Dedifferentiated amniotic fluid mesenchymal stem cell (primary cell): Measurements from ENCODE around the gene USP32.
"Not testable (repeated sequence)": the region's sequence is repeated elsewhere in the genome, so short reads cannot be mapped to it uniquely, and the experiment has no call there.

Experiments
- DNase-seq: peaks from one replicate; pipeline ENCODE4 v3.0.0-alpha.2; 2016; ENCODE audit errors: extremely low spot score

USP32 gene

DNA sequence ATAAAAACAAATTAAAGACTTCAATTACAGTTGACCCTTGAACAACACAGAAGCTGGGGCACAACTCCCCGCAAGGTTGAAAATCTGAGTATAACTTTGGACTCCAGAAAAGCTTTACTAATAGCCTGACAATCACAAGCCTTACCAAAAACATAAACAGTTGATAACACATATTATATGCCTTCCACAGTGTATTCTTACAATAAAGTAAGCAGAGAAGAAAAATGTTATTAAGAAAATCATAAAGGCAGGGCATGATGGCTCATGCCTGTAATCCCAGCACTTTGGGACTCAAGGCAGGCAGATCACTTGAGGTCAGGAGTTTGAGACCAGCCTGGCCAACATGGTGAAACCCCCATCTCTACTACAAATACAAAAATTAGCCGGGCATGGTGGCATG, 58.9 kb downstream of the USP32 start:
- DNase-seq: not testable (repeated sequence)

DNA sequence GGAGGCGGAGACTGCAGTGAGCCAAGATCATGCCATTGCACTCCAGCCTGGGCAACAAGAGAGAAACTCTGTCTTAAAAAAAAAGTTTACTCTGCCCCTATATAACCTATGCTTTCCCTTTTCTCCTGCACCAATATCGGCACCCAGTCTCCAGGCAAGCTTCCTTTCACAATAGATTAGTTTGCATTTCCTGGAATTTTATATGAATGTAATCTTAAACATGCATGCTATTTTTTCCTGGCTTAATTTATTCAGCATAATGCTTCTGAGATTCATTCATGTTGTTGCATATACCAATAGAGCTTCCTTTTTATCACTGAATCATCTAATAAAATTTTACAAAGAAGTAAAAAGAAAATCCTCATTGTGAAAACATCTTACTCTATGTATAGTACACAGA, 59.4 kb downstream of the USP32 start:
- DNase-seq: no peak

DNA sequence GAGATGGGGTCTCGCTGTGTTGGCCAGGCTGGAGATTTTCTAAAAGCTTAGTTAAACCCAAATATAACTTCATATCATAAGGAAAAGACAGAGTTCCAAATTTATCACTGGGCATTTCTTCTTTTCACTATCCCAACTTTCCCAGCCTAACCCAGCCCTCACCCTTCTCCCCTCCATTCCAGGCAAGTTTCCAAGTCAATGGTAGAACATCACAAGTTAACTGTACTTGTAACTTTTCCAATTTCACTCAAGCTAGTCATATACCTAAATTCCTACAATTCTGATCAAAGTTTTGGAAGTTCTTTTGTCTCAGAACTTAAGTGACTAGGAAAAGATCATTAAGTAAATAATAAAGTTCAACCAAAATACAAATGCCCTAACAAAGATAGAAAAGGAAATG, 61.2 kb downstream of the USP32 start:
- no peak for DNase-seq

DNA sequence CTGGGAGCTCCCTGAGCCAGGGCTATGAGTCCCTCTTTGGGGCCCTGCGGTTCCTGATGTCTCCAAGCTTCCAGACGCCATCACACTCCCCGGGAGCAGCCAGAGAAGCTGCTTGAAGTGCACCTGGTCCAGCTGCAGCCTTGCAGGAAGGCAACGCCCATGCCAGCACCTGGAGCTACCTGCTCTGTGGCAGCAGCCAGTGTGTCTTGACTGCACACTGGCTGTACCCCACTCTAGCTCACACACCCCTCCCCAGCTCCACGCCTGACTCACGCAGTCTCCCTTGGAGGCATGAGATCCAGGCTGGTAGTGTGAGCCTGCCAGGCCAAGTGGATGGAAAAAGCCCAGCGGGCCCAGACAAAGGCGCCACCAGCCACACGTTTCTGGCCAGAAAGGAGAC, 63.3 kb downstream of the USP32 start:
- no peak for DNase-seq

DNA sequence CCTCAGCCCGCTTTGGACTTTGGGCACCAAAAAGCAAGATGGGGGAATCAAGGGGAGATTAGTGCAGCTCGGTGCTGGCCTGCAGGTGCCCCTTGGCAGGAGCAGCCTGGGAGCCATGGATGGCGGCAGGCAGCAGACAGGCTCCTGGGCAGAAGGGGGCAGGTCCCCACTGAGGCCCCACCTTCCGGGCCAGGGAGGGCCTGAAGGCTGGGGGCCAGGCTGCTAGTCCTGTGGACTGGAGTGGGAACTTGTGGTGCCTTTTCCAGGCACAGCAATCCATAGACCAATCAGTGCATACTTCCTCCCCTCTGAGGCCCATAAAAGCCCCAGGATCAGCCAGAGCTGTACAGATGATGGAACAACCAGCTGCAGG, 64.0 kb downstream of the USP32 start:
- DNase-seq: no peak

DNA sequence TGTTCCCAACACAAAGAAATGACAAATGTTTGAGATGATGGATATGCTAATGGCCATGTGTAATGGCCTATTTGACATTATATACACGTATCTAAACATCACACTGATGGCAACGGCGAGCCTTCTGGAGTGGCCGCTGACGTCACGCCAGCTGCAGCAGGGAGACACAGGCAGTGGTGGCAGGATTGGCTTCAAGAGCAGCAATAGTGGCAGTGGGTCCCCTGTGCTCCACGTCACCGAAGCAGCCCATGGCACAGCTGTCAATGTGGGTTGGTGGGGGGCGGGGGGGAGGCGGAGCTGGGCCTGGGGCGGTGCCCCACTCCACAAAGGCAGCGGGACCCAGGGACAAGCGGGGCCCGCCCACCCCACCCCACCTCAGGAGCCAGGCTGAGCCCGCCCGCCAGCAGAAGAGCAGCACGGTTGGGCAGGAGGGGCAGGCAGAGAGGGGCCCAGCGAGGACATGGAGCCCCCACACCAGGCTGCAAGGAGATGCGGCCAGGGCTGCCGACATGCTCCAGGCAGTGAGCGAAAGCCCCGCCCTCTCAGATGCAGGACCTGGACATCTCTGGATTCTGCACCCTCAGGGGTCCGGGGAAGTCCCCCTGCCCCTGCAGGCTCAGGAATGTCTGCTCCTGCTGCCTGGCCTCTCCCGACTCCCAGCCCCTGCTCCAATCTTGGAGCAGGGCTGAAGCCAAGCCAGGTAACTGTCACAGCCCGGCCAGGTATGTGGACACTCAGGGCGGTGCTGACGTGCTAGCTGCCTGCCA, 64.6 kb downstream of the USP32 start:
- DNase-seq: no peak

DNA sequence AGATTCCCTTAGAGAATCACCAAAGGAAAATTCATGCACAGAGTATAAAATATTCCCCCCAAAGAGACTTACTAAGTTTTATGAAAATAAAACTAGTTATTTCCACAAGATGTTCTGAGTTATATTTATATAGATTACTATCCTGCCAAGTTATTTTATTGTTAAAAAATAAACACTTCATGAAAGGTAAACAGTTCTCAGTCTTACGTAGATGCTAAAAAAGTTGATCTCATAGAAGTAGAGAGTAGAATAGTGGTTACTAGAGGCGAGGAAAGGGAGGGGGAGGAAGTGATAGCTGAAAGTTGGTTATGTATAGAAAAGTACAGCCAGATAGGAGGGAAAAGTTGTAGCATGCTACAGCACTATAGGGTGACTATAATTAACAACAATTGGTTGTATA, 65.2 kb downstream of the USP32 start:
- DNase-seq: no peak

DNA sequence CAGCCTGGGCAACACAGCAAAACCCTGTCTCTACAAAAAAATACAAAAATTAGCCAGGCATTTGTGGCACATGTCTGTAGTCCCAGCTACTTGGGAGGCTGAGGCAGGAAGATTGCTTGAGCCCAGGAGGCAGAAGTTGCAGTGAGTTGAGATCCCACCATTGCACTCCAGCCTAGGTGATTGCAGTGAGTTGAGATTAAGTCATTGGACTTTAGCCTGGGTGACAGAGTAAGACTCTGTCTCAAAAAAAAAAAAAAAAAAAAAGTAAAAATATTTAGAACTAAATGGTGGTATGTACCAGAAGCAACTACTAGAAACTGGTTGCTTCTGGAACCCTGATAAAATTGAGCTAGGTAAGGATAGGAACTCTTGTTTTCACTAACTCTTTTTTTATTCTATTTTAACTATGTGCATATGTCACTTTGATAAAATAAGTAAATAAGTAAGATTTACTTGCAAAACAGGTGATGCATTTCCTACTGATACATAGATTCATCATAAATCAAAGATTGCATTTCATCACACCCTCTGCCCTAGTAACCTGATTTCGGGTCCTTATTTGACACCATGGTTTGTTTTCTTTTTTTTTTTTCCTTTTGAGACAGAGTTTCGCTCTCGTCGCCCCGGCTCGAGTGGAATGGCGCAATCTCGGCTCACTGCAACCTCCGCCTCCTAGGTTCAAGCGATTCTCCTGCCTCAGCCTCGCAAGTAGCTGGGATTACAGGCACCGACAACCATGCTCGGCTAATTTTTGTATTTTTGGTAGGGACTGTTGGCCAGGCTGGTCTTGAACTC, 66.0 kb downstream of the USP32 start:
- DNase-seq: no peak

DNA sequence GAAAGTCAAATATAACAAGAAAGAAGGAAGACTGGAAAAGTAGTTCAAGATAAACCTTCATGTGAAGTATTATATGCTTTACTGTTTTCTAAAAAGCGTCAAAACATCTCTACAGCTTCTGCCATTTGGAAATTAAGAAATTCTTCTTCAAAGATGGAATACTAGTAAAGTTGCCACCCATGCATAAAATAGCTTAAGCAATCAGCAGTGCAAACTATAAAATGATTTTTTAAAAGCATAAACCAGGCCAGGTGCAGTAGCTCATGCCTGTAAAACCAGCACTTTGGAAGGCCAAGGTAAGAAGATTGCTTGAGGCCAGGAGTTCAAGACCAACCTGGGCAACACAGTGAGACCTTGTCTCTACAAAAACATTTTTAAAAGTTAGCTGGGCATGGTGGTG, 68.2 kb downstream of the USP32 start:
- no peak for DNase-seq

DNA sequence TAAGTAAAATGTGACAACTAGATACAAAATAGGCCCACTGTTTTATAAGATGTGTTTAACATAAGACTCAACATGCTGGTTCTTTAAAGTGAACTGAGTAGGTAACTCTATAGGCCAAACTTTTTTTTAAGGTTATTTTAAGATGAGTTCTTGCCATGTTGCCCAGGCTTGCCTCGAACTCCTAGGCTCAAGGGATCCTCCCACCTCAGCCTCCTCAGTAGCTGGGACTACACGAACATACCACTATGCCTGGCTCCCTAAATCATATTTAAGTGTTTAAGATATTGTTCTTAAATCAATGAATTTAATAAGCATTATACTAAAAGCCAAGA, 69.9 kb downstream of the USP32 start:
- no peak for DNase-seq

DNA sequence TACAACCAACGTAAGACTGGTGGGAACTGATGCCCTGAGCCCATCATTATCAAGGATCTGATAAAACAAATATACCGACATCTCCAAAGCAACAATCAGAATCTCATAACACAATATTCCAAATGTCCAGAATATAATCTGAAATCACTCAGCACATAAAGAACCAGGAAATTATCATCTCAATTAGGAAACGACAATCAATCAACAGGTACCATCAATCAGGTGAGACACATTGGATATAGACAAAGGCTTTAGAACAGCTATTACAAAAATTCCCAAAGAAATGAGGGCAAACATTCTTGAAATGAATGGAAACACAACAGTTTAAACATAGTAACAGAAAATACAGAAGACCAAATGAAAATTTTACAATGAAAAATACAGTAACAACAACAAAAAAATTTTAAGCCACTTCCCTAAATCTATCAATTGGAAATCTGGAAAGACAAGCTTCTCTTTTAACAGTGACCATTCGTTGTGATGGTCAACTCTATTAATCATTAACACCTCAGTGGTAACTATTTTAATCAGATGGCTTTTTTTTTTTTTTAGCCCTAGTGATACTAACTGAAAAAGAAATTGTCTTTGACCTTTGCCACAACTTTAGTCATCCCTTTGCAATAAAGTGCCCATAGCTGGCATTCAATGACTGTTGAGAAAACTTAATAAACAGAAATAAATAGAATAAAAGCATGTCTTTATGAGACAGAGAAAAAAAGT, 70.4 kb downstream of the USP32 start:
- DNase-seq: no peak

DNA sequence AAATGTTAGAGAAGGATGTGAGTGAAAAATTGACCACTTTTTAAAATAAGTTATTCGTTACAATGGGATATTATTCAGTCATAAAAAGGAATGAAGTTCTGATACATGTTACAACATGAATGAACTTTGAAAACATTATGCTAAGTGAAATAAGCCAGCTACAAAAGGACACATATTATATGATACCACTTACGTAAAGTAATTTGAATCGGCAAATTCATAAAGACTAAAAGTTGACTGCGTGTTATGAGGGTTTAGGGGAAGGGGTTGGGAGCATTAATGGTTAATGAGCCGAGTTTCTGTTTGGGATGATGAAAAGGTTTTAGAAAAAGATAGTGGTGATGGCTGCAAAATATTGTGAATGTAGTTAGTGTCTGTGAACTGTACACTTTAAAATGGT, 73.1 kb downstream of the USP32 start:
- DNase-seq: no peak

DNA sequence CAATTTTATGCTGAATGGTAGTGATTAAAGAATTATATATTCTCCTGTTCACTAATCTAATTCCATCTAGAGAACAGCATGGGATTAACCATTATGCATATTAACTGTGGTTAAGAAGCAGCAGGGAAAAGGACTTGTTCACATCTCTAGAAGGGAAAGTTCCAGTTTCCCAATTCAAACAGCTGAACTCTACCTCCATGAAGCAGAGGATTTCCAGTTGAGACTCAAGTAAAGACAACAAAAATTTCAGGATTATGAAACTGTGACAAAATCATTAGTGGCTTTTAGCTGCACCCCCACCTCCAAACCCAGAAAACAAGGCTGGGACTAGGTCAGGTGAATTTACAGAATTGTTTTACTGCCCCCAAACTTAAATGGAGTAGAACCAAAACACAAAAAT, 73.6 kb downstream of the USP32 start:
- no peak for DNase-seq

DNA sequence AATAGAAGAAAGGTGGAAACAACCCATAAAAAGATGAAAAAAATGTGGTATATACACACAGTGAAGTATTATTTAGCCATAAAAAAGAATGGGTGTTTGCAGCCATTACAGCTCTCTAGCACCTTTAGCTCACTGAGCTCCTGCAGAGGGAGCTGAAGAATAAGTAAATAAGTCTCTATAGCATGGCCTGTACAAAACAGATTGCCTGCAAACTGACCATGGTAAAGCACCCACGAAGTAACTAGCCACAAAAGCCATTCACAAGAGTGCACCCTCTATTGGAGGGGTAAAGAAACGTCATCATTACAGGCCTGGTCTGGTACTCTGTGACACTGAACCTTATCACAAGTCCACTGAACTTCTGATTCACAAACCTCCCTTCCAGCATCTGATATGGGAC, 76.3 kb downstream of the USP32 start:
- no peak for DNase-seq

DNA sequence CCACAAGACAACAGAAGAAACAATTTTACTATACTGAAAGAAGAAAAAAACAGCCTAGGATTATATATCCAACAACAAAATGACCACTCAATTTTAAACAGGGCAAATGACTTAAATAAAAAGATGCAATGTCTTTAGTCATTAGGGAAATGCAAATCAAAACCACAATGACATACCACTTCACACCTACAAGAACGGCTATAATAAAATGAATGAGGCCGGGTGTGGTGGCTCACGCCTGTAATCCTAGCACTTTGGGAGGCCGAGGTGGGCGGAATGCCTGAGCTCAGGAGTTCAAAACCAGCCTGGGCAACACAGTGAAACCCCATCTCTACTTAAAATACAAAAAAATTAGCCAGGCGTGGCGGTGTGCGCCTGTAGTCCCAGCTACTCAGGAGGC, 77.0 kb downstream of the USP32 start:
- not testable (repeated sequence) for DNase-seq

DNA sequence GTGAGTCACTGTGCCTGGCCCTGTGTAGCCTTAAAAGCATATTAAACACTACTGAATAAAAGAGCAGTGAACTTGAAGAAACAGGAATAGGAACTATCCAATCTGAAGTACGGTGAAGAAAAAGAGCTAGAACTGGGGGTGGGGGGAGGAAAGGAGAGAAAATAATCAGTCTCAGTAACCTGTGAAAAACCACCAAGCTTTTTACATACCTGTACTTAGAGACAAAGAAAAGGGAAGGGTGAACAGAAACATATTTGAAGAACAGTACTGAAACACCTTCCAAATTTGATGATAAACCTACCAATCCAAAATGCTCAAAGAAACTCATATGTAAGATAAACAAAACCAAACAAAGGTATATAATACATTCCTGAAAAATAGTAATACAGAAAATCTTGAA, 77.5 kb downstream of the USP32 start:
- DNase-seq: no peak

DNA sequence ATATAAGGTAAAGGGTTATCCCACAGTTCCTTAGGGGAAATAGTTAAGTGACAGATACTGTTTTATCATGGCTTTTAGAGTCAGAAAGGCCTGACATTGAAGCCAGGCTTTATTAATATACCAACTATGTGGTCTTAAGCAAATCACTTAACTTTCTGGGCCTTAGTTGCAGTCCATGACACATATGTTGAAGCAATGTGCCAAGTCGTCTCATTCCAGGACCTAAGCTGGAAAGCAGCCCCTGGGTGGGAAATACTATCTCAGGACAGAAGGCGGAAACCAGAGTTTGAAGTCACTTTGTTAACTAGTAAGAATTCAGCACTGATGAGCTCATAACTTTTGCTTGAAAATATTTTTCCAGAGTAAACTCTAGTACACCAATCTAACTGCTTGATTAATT, 80.0 kb downstream of the USP32 start:
- no peak for DNase-seq

DNA sequence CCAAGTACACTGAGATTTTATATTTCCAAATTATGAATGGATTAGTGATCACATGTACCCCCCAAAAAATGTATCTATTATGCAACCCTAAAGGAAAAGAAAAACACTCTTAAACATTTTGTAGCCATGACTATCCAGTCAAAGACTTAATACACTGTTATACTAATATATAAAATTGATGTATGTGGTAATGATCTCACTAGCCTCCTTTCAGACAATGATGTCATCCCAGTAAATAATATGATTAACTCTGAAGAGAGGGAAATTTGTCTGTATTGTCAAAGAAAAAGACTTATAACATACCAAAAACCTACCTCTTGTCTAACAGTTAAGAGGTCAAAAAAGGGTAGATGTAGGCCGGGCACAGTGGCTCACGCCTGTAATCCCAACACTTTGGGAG, 80.7 kb downstream of the USP32 start:
- DNase-seq: no peak

DNA sequence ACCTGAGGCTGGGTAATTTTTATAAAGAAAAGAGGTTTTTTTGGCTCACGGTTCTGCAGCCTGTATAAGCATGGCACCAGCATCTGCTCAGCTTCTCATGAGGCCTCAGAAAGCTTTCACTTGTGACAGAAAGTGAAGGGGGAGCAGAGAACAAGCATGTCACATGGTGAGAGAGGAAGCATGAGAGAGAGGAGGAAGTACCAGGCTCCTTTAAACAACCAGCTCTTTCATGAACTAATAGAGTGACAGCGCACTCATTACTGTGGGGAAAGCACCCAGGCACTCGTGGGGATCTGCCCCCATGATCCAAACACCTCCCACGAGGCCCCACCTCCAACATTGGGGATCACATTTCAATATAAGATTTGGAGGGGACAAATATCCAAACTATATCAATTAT, 86.8 kb downstream of the USP32 start:
- DNase-seq: no peak

DNA sequence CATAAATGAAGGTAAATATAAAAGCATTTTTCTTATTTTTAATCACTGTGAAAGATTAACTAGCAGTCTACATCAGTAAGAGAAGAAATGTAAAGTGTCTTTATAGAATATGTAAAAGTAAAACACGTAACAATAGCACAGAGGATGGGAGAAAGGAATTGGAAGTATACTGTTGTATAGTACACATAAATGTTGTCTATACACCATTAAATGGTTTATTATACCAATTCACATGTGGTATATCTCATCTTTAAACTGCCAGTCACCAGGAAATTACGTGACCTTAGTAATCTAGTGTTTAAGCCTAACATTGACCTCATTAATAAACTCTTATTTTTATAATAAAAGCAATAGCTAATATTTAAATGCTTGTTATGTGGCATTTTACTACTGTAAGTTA, 87.4 kb downstream of the USP32 start:
- DNase-seq: no peak

DNA sequence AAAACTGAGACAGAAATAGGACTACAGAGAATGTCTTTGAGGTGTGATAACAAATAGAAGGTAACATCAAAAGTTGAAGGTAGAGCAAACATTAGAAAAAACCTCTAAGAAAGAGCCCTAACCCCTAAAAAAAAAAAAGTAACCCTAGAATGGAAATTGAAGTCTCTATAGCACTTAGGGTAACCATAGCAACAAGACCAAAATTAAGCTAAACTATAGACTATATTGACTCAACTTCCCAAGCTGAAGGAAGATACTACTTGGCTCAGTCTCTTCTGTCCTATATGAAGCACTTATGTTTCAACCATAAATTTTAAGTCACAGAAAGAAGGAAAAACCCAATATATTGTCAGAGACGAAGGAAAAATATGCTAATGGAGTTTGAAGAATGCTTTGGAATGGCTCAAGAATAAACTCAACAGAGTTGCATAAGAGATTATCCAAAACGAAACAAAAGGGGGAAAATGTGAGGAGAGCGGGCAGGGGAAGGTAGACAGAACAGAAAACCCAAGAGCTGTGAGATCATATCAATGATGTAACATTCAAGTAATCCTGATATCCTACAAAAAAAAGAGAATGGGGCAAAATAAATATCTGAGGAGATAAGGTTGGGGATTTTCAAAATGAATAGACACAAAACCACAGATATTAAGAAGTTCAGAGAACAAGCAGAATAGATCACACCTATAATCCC, 88.4 kb downstream of the USP32 start:
- DNase-seq: no peak

DNA sequence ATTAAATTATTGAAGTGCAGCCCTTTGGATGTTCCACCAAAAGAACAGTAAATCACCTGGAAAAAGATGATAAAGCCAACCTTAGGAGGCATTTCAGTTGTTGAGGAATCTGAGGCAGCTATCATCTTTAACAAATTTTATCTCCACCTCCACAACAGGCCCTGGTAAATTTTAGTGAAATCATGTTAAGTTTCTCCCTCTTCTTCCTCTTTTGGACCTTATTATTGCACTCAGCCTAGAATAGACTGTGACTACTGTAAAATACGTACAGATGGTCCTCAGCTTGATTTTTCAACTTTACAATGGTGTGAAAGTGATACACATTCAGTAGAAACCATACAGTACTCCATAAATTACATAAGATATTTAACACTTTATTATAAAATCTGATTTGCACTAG, 90.3 kb downstream of the USP32 start:
- no peak for DNase-seq
